GM21447 (cell line): ENCODE data around the gene RTL5.

Source experiments
- ATAC-seq: cut with Tn5 transposase; IDR thresholded peaks from one replicate; pipeline ENCODE4 v1.9.1; 2021; ENCODE audit not compliant: unreplicated experiment

Gene RTL5

DNA sequence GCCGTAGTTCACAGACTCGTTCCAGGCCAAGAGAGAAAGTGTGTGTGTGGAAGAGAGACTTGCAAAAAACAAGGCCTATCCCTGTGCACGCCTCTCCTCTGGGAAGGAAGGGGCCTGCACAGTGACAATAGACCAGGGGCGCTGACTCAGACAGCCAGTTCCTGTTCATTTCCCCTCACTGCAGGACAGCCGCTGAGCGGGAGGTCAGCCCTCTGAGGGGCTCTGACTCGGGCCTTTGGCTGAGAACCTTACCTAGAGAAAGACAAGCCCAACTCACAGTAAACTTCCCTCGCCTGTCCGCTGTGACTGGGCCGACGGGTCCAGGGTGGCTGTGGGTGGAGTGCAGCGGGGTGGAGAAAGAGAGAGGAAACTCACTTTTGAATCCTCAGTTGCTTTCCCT is 52.1 kb downstream of the RTL5 start:
- no peak for ATAC-seq

- ATAC-seq, result no peak
Observed at GRCh38 chrX:72078411-72078810, 53.3 kb downstream of the RTL5 start.
